ENCODE results near the gene TMEM208. TPM values are rescaled to one million over a fixed set of nuclear protein-coding genes. Genes with fewer than 3 reads are reported as not detected.

TMEM208 gene
- total and polyA plus RNA-seq, 2 of the 13 experiments (the other 11 are each of a cell fraction or from before 2014, with no cell fraction given): 58.8 to 72.9 TPM

GRCh38 chr16:67269766-67270165 lies 42.8 kb downstream of the TMEM208 start:
- BruUV-seq (replicated peaks): no TSS peak
- 14% methylated on average over 5 of the region's 5 CpGs for WGBS (ENCODE audit: low lambda C conversion rate)
- Histone ChIP-seq H3K36me3 (replicated peaks in 1 of 2; ENCODE audit: control insufficient read depth in 1 of 2, insufficient read depth in 2 of 2, low read length in 2 of 2) (no peaks in the 10 kb centered on the region), H3K4me1 (ENCODE audit: insufficient read depth, low read length) (no peaks in the 10 kb centered on the region), H3K9me3 (ENCODE audit: low read length) (no peaks in the 10 kb centered on the region), H3K4me3 (replicated peaks in 1 of 3; ENCODE audit: insufficient read depth in 1 of 3, low read depth in 2 of 3, low read length in 3 of 3) (no peak overlapping the region), H3K4me2 (ENCODE audit: low read depth, low read length) (no peak overlapping the region), H3K27me3 (ENCODE audit: control insufficient read depth in 1 of 2, insufficient read depth in 2 of 2, low read length in 2 of 2) (peaks cover 7 to 17% of the 10 kb centered on the region in 2 experiments; a peak in 4 of 5 replicates), H3K9ac (ENCODE audit: insufficient read depth, low read depth, low read length) (no peak overlapping the region), H3K27ac (ENCODE audit: extremely low read length, insufficient read depth, low read length) (no peak overlapping the region), H4K20me1 (ENCODE audit: insufficient read depth, low read length) (no peaks in the 10 kb centered on the region; the same call in 1 of the 2 replicates), H3K79me2 (ENCODE audit: insufficient read depth, low read length) (no peaks in the 10 kb centered on the region), H2AFZ (ENCODE audit: low read length) (no peak overlapping the region)
- POLR2A ChIA-PET: interaction anchor here (1.2 to 2.6 kb wide), 2 partner anchors 9 to 22 kb away, joined by 4 to 13 read pairs; partner anchors contain the start of genes FHOD1, PLEKHG4 and SLC9A5
- DNase-seq (ENCODE audit: low spot score) (no peak), ATAC-seq (peak; percentile 12; the same call in 2 of the 3 replicates), FAIRE-seq (no peak)
- CTCF ChIA-PET (ENCODE audit: low intra/inter-chr PET ratio, low total read pairs): no interaction called here
- in situ Hi-C loops (cut with HindIII; ENCODE audit: extremely low pct_ligation_motif_present, low pct_unique_long_range_greater_than_20kb) (no loop called here), intact Hi-C loops (cut with micrococcal nuclease; ENCODE audit: unreplicated experiment) (no loop called here)
- TF ChIP-seq ZNF367 (CRISPR knock-in tag; IDR thresholded peaks at IDR 0.05; ENCODE audit: borderline replicate concordance) (no peak), RARA (CRISPR knock-in tag; IDR thresholded peaks at IDR 0.05) (no peak), ZFP36L1 (CRISPR knock-in tag; IDR thresholded peaks at IDR 0.05) (no peak), KDM2A (CRISPR knock-in tag; IDR thresholded peaks at IDR 0.05; ENCODE audit: borderline replicate concordance, low read depth) (peak; percentile 70), RNF219 (CRISPR knock-in tag; IDR thresholded peaks at IDR 0.05) (no peak)

GRCh38 chr16:67270931-67271338 lies 44.0 kb downstream of the TMEM208 start:
- POLR2A ChIA-PET: interaction anchor here (0.9 to 2.6 kb wide), 4 partner anchors 10 to 61 kb away, joined by 3 to 13 read pairs (median 3); partner anchors contain the start of genes FHOD1, SLC9A5 and TMEM208
- H3K4me2 ChIP-seq (ENCODE audit: low read depth, low read length): no peak overlapping the region
- 89% methylated on average over 10 of the region's 11 CpGs for WGBS (ENCODE audit: low lambda C conversion rate)
- TF ChIP-seq NONO (IDR thresholded peaks at IDR 0.05) (no peak), NONO (CRISPR knock-in tag; conservative IDR thresholded peaks at IDR 0.05) (0 out of 2 replicates have a peak, but pooled peaks have one; percentile 19), POLR2A (IDR thresholded peaks at IDR 0.05; ENCODE audit: insufficient read depth in 1 of 2, low read depth in 2 of 2, low read length in 2 of 2) (0 out of 4 replicates have a peak, but pooled peaks of 1 of the 2 experiments have one; percentile 5), ZFY (CRISPR knock-in tag; IDR thresholded peaks at IDR 0.05) (0 out of 2 replicates have a peak, but pooled peaks have one; percentile 6), POLR2G (IDR thresholded peaks at IDR 0.05; ENCODE audit: low read depth, low read length) (peak; percentile 72; the same call in 1 of the 2 replicates), AGO1 (IDR thresholded peaks at IDR 0.05; ENCODE audit: low read depth, low read length, poor library complexity, severe bottlenecking) (peak; percentile 83), RCOR2 (CRISPR knock-in tag; IDR thresholded peaks at IDR 0.05) (no peak), TCF12 (IDR thresholded peaks at IDR 0.05) (no peak), TCF12 (CRISPR knock-in tag; IDR thresholded peaks at IDR 0.05) (no peak), AGO2 (optimal IDR thresholded peaks at IDR 0.05; ENCODE audit: low read depth, low read length) (peak; percentile 98), SNAPC2 (CRISPR knock-in tag; IDR thresholded peaks at IDR 0.05) (no peak), ZNF263 (CRISPR knock-in tag; IDR thresholded peaks at IDR 0.05) (peak; percentile 87), RBM22 (optimal IDR thresholded peaks at IDR 0.05; ENCODE audit: low read length) (peak; percentile 6)

More at GRCh38 chr16:67270931-67271338, 44.0 kb downstream of the TMEM208 start:
- no peak overlapping the region for H3K9ac ChIP-seq (ENCODE audit: insufficient read depth, low read depth, low read length)
- CTCF ChIA-PET (ENCODE audit: low intra/inter-chr PET ratio, low total read pairs): no interaction called here
- H3K27me3 ChIP-seq (ENCODE audit: control insufficient read depth in 1 of 2, insufficient read depth in 2 of 2, low read length in 2 of 2): peaks cover 0 to 6% of the 10 kb centered on the region in 2 experiments; a peak in 3 of 5 replicates
- FAIRE-seq (no peak), ATAC-seq (peak; percentile 22), DNase-seq (ENCODE audit: low spot score) (no peak)
- no peaks in the 10 kb centered on the region for H3K4me1 ChIP-seq (ENCODE audit: insufficient read depth, low read length)
- no peak overlapping the region for H3K27ac ChIP-seq (ENCODE audit: extremely low read length, insufficient read depth, low read length)
- H4K20me1 ChIP-seq (ENCODE audit: insufficient read depth, low read length): no peaks in the 10 kb centered on the region; the same call in 1 of the 2 replicates
- H2AFZ ChIP-seq (ENCODE audit: low read length): no peak overlapping the region
- no peaks in the 10 kb centered on the region for H3K9me3 ChIP-seq (ENCODE audit: low read length)
- H3K79me2 ChIP-seq (ENCODE audit: insufficient read depth, low read length): no peaks in the 10 kb centered on the region
- no peak overlapping the region for H3K4me3 ChIP-seq (replicated peaks in 1 of 3; ENCODE audit: insufficient read depth in 1 of 3, low read depth in 2 of 3, low read length in 3 of 3)
- in situ Hi-C loops (cut with HindIII; ENCODE audit: extremely low pct_ligation_motif_present, low pct_unique_long_range_greater_than_20kb) (no loop called here), intact Hi-C loops (cut with micrococcal nuclease; ENCODE audit: unreplicated experiment) (no loop called here)
- peaks cover 0 to 1% of the 10 kb centered on the region in 2 experiments; a peak in 1 of 5 replicates for H3K36me3 ChIP-seq (replicated peaks in 1 of 2; ENCODE audit: control insufficient read depth in 1 of 2, insufficient read depth in 2 of 2, low read length in 2 of 2)
- BruUV-seq (replicated peaks): no TSS peak

Measured in HepG2 (cell line).